ENCODE data around the gene YPEL5. TPM values are rescaled to one million over a fixed set of nuclear protein-coding genes. Genes with fewer than 3 reads are reported as not detected.

YPEL5 gene
- total RNA-seq, 4 donors from 2014 or later: 39.8 to 75.1 (median 59.0) TPM

DNA sequence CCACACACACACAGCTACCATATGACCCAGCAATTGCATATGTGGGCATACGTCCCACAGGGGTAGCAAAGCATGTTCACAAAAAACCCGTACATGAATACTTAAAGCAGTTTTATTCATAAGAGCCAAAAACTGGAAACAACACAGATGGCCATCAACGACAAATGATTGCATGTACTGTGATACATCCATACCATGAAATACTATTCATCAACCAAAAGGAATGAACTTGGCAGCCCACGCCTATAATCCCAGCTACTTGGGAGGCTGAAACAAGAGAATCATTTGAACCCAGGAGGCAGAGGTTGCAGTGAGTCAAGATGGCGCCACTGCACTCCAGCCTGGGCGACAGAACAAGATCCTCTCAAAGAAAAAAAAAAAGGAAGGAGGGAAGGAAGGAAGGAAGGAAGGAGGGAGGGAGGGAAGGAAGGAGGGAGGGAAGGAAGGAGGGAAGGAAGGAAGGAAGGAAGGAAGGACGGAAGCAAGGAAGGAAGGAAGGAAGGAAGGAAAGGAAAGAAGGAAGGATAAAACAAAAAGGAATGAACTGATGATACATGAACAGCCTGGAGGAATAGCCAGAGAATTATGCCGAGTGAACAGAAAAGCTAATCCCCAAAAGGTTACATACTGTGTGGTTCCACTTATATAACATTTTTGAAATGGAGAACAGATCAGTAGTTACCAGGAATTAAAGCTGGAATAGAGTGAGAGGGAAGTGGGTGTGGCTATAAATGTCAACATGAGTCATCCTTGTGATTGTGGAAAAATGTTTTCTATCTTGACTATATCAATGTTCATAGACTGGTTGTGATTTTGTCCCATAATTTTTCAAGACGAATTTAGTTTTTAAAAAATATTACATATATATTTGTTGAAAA, 19.6 kb upstream of the YPEL5 start:
- no peak overlapping the region for H3K4me3 ChIP-seq
- no peak for TF ChIP-seq CTCF (IDR thresholded peaks at IDR 0.05)
- no peak for TF ChIP-seq POLR2A (IDR thresholded peaks at IDR 0.05)
- no peaks in the 10 kb centered on the region for H3K27me3 ChIP-seq
- DNase-seq: no peak
- no peaks in the 10 kb centered on the region for H3K9me3 ChIP-seq
- H3K4me1 ChIP-seq: no peaks in the 10 kb centered on the region
- H3K36me3 ChIP-seq: no peaks in the 10 kb centered on the region
- no peak overlapping the region for H3K27ac ChIP-seq

DNA sequence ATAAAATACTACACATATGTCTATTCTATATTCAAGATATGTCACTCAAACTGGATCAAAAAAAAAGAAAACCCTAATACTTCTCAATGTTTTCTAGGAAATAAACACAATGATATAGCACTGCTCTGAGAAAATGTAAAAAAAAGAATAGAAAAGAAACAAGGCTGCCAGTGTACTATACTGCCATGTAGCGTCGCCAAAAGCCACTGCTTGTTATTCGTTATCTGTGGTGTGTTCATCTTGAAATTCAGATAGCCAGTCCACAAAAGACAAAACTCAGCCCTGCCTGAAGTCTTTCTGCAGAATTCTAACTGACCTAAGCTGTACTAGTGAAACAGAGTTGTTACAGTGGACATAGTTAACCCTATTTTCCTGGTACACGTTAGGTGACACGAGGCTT, 12.2 kb upstream of the YPEL5 start:
- no peak for DNase-seq
- H3K27me3 ChIP-seq: no peaks in the 10 kb centered on the region
- no peak overlapping the region for H3K4me3 ChIP-seq

DNA sequence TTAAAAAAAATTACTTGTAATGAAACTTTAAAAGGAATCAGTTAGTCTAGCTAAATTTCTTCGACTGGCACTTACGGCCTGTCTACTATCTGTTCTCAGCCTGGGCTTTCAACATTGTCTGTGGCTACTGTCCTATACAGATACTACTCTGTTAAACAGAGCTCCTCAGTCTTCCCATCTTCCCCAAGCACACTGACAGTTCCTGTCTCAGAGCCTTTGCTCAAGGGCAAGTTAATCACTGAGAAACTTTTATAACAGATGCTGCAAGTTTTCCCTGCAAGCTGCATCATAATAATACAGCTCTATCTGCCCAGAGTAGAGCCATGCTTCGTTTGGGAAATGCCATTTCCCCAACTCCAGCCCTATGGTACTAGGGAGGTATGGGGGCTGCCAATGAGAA, 11.3 kb upstream of the YPEL5 start:
- H3K27ac ChIP-seq: no peak overlapping the region
- no peaks in the 10 kb centered on the region for H3K27me3 ChIP-seq
- TF ChIP-seq POLR2A (IDR thresholded peaks at IDR 0.05) (no peak), CTCF (IDR thresholded peaks at IDR 0.05) (no peak)
- no peak for DNase-seq
- no peaks in the 10 kb centered on the region for H3K4me1 ChIP-seq
- no peaks in the 10 kb centered on the region for H3K36me3 ChIP-seq
- no peak overlapping the region for H3K4me3 ChIP-seq
- no peaks in the 10 kb centered on the region for H3K9me3 ChIP-seq

More for the DNA sequence above, 12.2 kb upstream of the YPEL5 start:
- no peak for TF ChIP-seq CTCF (IDR thresholded peaks at IDR 0.05)
- no peak for TF ChIP-seq POLR2A (IDR thresholded peaks at IDR 0.05)
- H3K36me3 ChIP-seq: no peaks in the 10 kb centered on the region
- no peak overlapping the region for H3K27ac ChIP-seq
- no peaks in the 10 kb centered on the region for H3K4me1 ChIP-seq
- no peaks in the 10 kb centered on the region for H3K9me3 ChIP-seq

- Histone ChIP-seq H3K4me1 (no peaks in the 10 kb centered on the region), H3K9me3 (no peaks in the 10 kb centered on the region), H3K4me3 (no peak overlapping the region), H3K36me3 (no peaks in the 10 kb centered on the region), H3K27me3 (no peaks in the 10 kb centered on the region), H3K27ac (no peak overlapping the region)
- TF ChIP-seq POLR2A (IDR thresholded peaks at IDR 0.05) (no peak), CTCF (IDR thresholded peaks at IDR 0.05) (no peak)
- DNase-seq: no peak
These were observed 9.9 kb upstream of the YPEL5 start for GRCh38 chr2:30136764-30137444.

DNA sequence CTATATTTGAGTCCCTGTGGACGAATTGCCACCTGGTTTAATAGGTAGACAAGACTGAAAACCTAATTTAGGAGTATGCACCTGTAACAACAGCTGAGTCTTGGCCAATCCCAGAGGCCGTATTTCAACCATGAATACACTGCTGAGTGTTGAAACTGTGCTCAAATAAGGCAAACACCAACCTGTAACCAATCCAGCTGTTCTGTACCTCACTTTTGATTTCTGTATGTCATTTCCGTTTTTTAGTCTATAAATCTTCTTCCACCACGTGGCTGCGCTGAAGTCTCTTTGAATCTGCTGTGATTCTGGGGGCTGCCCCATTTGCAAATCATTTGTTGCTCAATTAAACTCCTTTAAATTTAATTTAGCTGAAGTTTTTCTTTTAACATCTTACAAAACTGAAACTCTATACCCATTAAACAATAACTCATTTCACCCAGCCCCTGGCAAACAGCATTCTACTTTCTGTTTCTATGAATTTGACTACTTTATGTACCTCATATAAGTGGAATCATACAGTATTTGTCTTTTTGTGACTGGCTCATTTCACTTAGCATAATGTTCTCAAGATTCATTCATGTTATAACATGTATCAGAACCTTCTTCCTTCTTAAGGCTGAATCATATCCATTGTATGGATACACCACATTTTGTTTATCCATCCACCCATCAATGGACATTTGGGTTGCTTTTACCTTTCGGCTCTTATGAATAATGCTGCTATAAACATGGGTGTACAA, 7.5 kb upstream of the YPEL5 start:
- peak in 1 of 3 donors; percentile 29 for DNase-seq
- Histone ChIP-seq H3K27me3 (no peaks in the 10 kb centered on the region), H3K4me1 (no peaks in the 10 kb centered on the region), H3K9me3 (no peaks in the 10 kb centered on the region), H3K4me3 (no peak overlapping the region), H3K36me3 (no peaks in the 10 kb centered on the region), H3K27ac (no peak overlapping the region)
- TF ChIP-seq POLR2A (IDR thresholded peaks at IDR 0.05) (no peak), CTCF (IDR thresholded peaks at IDR 0.05) (no peak)
